ENCODE results near the gene RGPD4.
"Not testable (repeated sequence)": the region's sequence is repeated elsewhere in the genome, so short reads cannot be mapped to it uniquely, and the experiment has no call there.

RGPD4 gene

GRCh38 chr2:107824451-107825205, 2.1 kb upstream of the RGPD4 start:
- Mint-ChIP-seq H3K27me3 (no peaks in the 10 kb centered on the region), H3K9me3 (ENCODE audit: low read depth) (no peaks in the 10 kb centered on the region), H3K4me3 (no peak overlapping the region), H3K27ac (no peak overlapping the region), H3K36me3 (no peaks in the 10 kb centered on the region), H3K4me1 (ENCODE audit: low read depth) (no peaks in the 10 kb centered on the region)

GRCh38 chr2:107825206-107825563, 1.5 kb upstream of the RGPD4 start:
- H3K36me3 Mint-ChIP-seq, result no peaks in the 10 kb centered on the region
- no peaks in the 10 kb centered on the region for H3K27me3 Mint-ChIP-seq
- no peak overlapping the region for H3K4me3 Mint-ChIP-seq
- no peaks in the 10 kb centered on the region for H3K9me3 Mint-ChIP-seq (ENCODE audit: low read depth)
- no peaks in the 10 kb centered on the region for H3K4me1 Mint-ChIP-seq (ENCODE audit: low read depth)
- no peak overlapping the region for H3K27ac Mint-ChIP-seq

- H3K36me3 Mint-ChIP-seq; H3K27ac Mint-ChIP-seq; H3K4me1 Mint-ChIP-seq (ENCODE audit: low read depth): not testable (repeated sequence)
These were observed 2.8 kb downstream of the RGPD4 start for GRCh38 chr2:107829514-107829913.

GRCh38 chr2:107833152-107833551, 6.5 kb downstream of the RGPD4 start:
- H3K4me1 Mint-ChIP-seq (ENCODE audit: low read depth); H3K9me3 Mint-ChIP-seq (ENCODE audit: low read depth); H3K27me3 Mint-ChIP-seq; H3K36me3 Mint-ChIP-seq; H3K27ac Mint-ChIP-seq; H3K4me3 Mint-ChIP-seq: not testable (repeated sequence)

More at GRCh38 chr2:107829514-107829913, 2.8 kb downstream of the RGPD4 start:
- H3K9me3 Mint-ChIP-seq (ENCODE audit: low read depth); H3K4me3 Mint-ChIP-seq; H3K27me3 Mint-ChIP-seq: not testable (repeated sequence)

- H3K4me3 Mint-ChIP-seq; H3K27ac Mint-ChIP-seq; H3K36me3 Mint-ChIP-seq; H3K9me3 Mint-ChIP-seq (ENCODE audit: low read depth); H3K27me3 Mint-ChIP-seq; H3K4me1 Mint-ChIP-seq (ENCODE audit: low read depth): not testable (repeated sequence)
These were observed 6.9 kb downstream of the RGPD4 start for GRCh38 chr2:107833618-107834017.

- not testable (repeated sequence) for H3K9me3 Mint-ChIP-seq (ENCODE audit: low read depth); H3K27ac Mint-ChIP-seq; H3K4me3 Mint-ChIP-seq; H3K36me3 Mint-ChIP-seq; H3K4me1 Mint-ChIP-seq (ENCODE audit: low read depth); H3K27me3 Mint-ChIP-seq
These were observed 89.4 kb downstream of the RGPD4 start for GRCh38 chr2:107916121-107916520.

- not testable (repeated sequence) for H3K27ac Mint-ChIP-seq; H3K4me3 Mint-ChIP-seq; H3K9me3 Mint-ChIP-seq (ENCODE audit: low read depth); H3K36me3 Mint-ChIP-seq; H3K4me1 Mint-ChIP-seq (ENCODE audit: low read depth); H3K27me3 Mint-ChIP-seq
These were observed 90.1 kb downstream of the RGPD4 start for GRCh38 chr2:107916696-107917370.

- Mint-ChIP-seq H3K4me3 (no peak overlapping the region), H3K9me3 (ENCODE audit: low read depth) (peaks cover 3% of the 10 kb centered on the region), H3K4me1 (ENCODE audit: low read depth) (no peaks in the 10 kb centered on the region), H3K36me3 (no peaks in the 10 kb centered on the region), H3K27me3 (peaks cover 5% of the 10 kb centered on the region), H3K27ac (no peak overlapping the region)
These were observed 100.4 kb downstream of the RGPD4 start for GRCh38 chr2:107927034-107927534.

- H3K27ac Mint-ChIP-seq, result no peak overlapping the region
These were observed 104.7 kb downstream of the RGPD4 start for GRCh38 chr2:107931412-107931811.

GRCh38 chr2:107932488-107932887, 105.8 kb downstream of the RGPD4 start:
- no peaks in the 10 kb centered on the region for H3K36me3 Mint-ChIP-seq
- no peak overlapping the region for H3K27ac Mint-ChIP-seq
- H3K4me1 Mint-ChIP-seq (ENCODE audit: low read depth), result no peaks in the 10 kb centered on the region
- H3K27me3 Mint-ChIP-seq, result peaks cover 6% of the 10 kb centered on the region
- no peak overlapping the region for H3K4me3 Mint-ChIP-seq
- H3K9me3 Mint-ChIP-seq (ENCODE audit: low read depth), result no peaks in the 10 kb centered on the region

More at GRCh38 chr2:107931412-107931811, 104.7 kb downstream of the RGPD4 start:
- Mint-ChIP-seq H3K36me3 (no peaks in the 10 kb centered on the region), H3K4me3 (no peak overlapping the region), H3K4me1 (ENCODE audit: low read depth) (no peaks in the 10 kb centered on the region), H3K27me3 (peaks cover 6% of the 10 kb centered on the region), H3K9me3 (ENCODE audit: low read depth) (no peaks in the 10 kb centered on the region)

GRCh38 chr2:107932979-107933378, 106.3 kb downstream of the RGPD4 start:
- no peaks in the 10 kb centered on the region for H3K36me3 Mint-ChIP-seq
- H3K9me3 Mint-ChIP-seq (ENCODE audit: low read depth), result no peaks in the 10 kb centered on the region
- H3K27me3 Mint-ChIP-seq, result peaks cover 6% of the 10 kb centered on the region
- no peaks in the 10 kb centered on the region for H3K4me1 Mint-ChIP-seq (ENCODE audit: low read depth)
- H3K4me3 Mint-ChIP-seq, result no peak overlapping the region
- H3K27ac Mint-ChIP-seq, result no peak overlapping the region

GRCh38 chr2:107936433-107937359, 110.0 kb downstream of the RGPD4 start:
- H3K27me3 Mint-ChIP-seq, result peaks cover 4% of the 10 kb centered on the region
- no peaks in the 10 kb centered on the region for H3K4me1 Mint-ChIP-seq (ENCODE audit: low read depth)
- H3K27ac Mint-ChIP-seq, result no peak overlapping the region
- no peaks in the 10 kb centered on the region for H3K36me3 Mint-ChIP-seq
- no peaks in the 10 kb centered on the region for H3K9me3 Mint-ChIP-seq (ENCODE audit: low read depth)
- no peak overlapping the region for H3K4me3 Mint-ChIP-seq
